Activated naive CD4-positive, alpha-beta T cell treated with anti-CD3 and anti-CD28 coated beads, Interleukin-2, amount 50 U/mL, for 24 hours (primary cell): ENCODE data around the gene CACNA2D2.
A peak's percentile ranks its signal among the peaks of the same experiment; 100 is the strongest.

Experiments
- H3K27ac Mint-ChIP-seq: one replicate; pipeline ENCODE4 v1.8.0; 2021; ENCODE audit warnings: mild to moderate bottlenecking, mixed read lengths
- H3K27me3 Mint-ChIP-seq: one replicate; pipeline ENCODE4 v1.8.0; 2021; ENCODE audit warnings: mixed read lengths
- H3K36me3 Mint-ChIP-seq: one replicate; pipeline ENCODE4 v1.8.0; 2021; ENCODE audit warnings: mixed read lengths
- H3K4me1 Mint-ChIP-seq: one replicate; pipeline ENCODE4 v1.8.0; 2021; ENCODE audit warnings: mixed read lengths
- H3K4me3 Mint-ChIP-seq: one replicate; pipeline ENCODE4 v1.8.0; 2021; ENCODE audit warnings: mild to moderate bottlenecking, mixed read lengths
- H3K9me3 Mint-ChIP-seq: one replicate; pipeline ENCODE4 v1.8.0; 2021; ENCODE audit warnings: mixed read lengths

Gene CACNA2D2

GRCh38 chr3:50370594-50370993, 132.8 kb downstream of the CACNA2D2 start:
- Mint-ChIP-seq H3K9me3 (no peaks in the 10 kb centered on the region), H3K27ac (no peak overlapping the region), H3K4me3 (no peak overlapping the region), H3K4me1 (peaks cover 37% of the 10 kb centered on the region), H3K27me3 (no peaks in the 10 kb centered on the region), H3K36me3 (no peaks in the 10 kb centered on the region)

GRCh38 chr3:50369012-50369670, 134.3 kb downstream of the CACNA2D2 start:
- H3K4me3 Mint-ChIP-seq, result no peak overlapping the region
- H3K27me3 Mint-ChIP-seq, result no peaks in the 10 kb centered on the region
- H3K9me3 Mint-ChIP-seq, result no peaks in the 10 kb centered on the region
- H3K4me1 Mint-ChIP-seq, result peaks cover 42% of the 10 kb centered on the region
- H3K27ac Mint-ChIP-seq, result no peak overlapping the region
- no peaks in the 10 kb centered on the region for H3K36me3 Mint-ChIP-seq

- Mint-ChIP-seq H3K4me3 (peak overlapping the region; percentile 86), H3K27me3 (no peaks in the 10 kb centered on the region), H3K4me1 (peaks cover 30% of the 10 kb centered on the region), H3K9me3 (no peaks in the 10 kb centered on the region), H3K27ac (peak overlapping the region; percentile 59), H3K36me3 (no peaks in the 10 kb centered on the region)
Measured at GRCh38 chr3:50365842-50366220, 137.6 kb downstream of the CACNA2D2 start.

- H3K36me3 Mint-ChIP-seq, result no peaks in the 10 kb centered on the region
- H3K4me1 Mint-ChIP-seq, result peaks cover 30% of the 10 kb centered on the region
- H3K9me3 Mint-ChIP-seq, result no peaks in the 10 kb centered on the region
- H3K4me3 Mint-ChIP-seq, result peak overlapping the region; percentile 86
- H3K27me3 Mint-ChIP-seq, result no peaks in the 10 kb centered on the region
- H3K27ac Mint-ChIP-seq, result peak overlapping the region; percentile 59
Measured at GRCh38 chr3:50365080-50365841, 138.2 kb downstream of the CACNA2D2 start.

- peaks cover 35% of the 10 kb centered on the region for H3K4me1 Mint-ChIP-seq
- no peak overlapping the region for H3K27ac Mint-ChIP-seq
- H3K36me3 Mint-ChIP-seq, result no peaks in the 10 kb centered on the region
- peak overlapping the region; percentile 86 for H3K4me3 Mint-ChIP-seq
- no peaks in the 10 kb centered on the region for H3K27me3 Mint-ChIP-seq
- H3K9me3 Mint-ChIP-seq, result no peaks in the 10 kb centered on the region
Measured at GRCh38 chr3:50364573-50365079, 138.8 kb downstream of the CACNA2D2 start.

GRCh38 chr3:50359760-50360110, 143.7 kb downstream of the CACNA2D2 start:
- Mint-ChIP-seq H3K9me3 (no peaks in the 10 kb centered on the region), H3K27me3 (no peaks in the 10 kb centered on the region), H3K4me1 (peaks cover 36% of the 10 kb centered on the region), H3K4me3 (peak overlapping the region; percentile 98), H3K36me3 (peaks cover 5% of the 10 kb centered on the region), H3K27ac (peak overlapping the region; percentile 98)

GRCh38 chr3:50358911-50359759, 144.3 kb downstream of the CACNA2D2 start, which contains the start of gene TMEM115:
TMEM115 (minus strand) TSS chr3:50359521; CDS start chr3:50359063, 458 bp downstream.
- Mint-ChIP-seq H3K4me1 (peaks cover 40% of the 10 kb centered on the region), H3K36me3 (peaks cover 7% of the 10 kb centered on the region), H3K9me3 (no peaks in the 10 kb centered on the region), H3K4me3 (peak within 1 kb of the TSS; percentile 98), H3K27me3 (no peaks in the 10 kb centered on the region), H3K27ac (peak within 1 kb of the TSS; percentile 98)

- Mint-ChIP-seq H3K4me1 (peaks cover 41% of the 10 kb centered on the region), H3K9me3 (no peaks in the 10 kb centered on the region), H3K4me3 (peak overlapping the region; percentile 93), H3K27me3 (no peaks in the 10 kb centered on the region), H3K36me3 (peaks cover 8% of the 10 kb centered on the region), H3K27ac (peak overlapping the region; percentile 92)
Measured at GRCh38 chr3:50358355-50358910, 145.0 kb downstream of the CACNA2D2 start.

GRCh38 chr3:50357481-50357880, 146.0 kb downstream of the CACNA2D2 start:
- Mint-ChIP-seq H3K4me1 (peaks cover 41% of the 10 kb centered on the region), H3K36me3 (peaks cover 8% of the 10 kb centered on the region), H3K27me3 (no peaks in the 10 kb centered on the region), H3K9me3 (no peaks in the 10 kb centered on the region), H3K4me3 (peak overlapping the region; percentile 93), H3K27ac (peak overlapping the region; percentile 87)

- Mint-ChIP-seq H3K4me3 (peak overlapping the region; percentile 93), H3K36me3 (peaks cover 8% of the 10 kb centered on the region), H3K9me3 (no peaks in the 10 kb centered on the region), H3K27me3 (no peaks in the 10 kb centered on the region), H3K4me1 (peaks cover 47% of the 10 kb centered on the region), H3K27ac (no peak overlapping the region)
Measured at GRCh38 chr3:50356553-50356952, 146.9 kb downstream of the CACNA2D2 start.

GRCh38 chr3:50355829-50356552, 147.4 kb downstream of the CACNA2D2 start:
- H3K36me3 Mint-ChIP-seq, result peaks cover 8% of the 10 kb centered on the region

GRCh38 chr3:50354850-50355249, 148.6 kb downstream of the CACNA2D2 start:
- Mint-ChIP-seq H3K9me3 (no peaks in the 10 kb centered on the region), H3K27ac (no peak overlapping the region), H3K27me3 (no peaks in the 10 kb centered on the region), H3K4me1 (peaks cover 58% of the 10 kb centered on the region), H3K4me3 (no peak overlapping the region), H3K36me3 (peaks cover 8% of the 10 kb centered on the region)

More at GRCh38 chr3:50355829-50356552, 147.4 kb downstream of the CACNA2D2 start:
- peak overlapping the region; percentile 93 for H3K4me3 Mint-ChIP-seq
- H3K27me3 Mint-ChIP-seq, result no peaks in the 10 kb centered on the region
- peaks cover 52% of the 10 kb centered on the region for H3K4me1 Mint-ChIP-seq
- H3K9me3 Mint-ChIP-seq, result no peaks in the 10 kb centered on the region
- H3K27ac Mint-ChIP-seq, result peak overlapping the region; percentile 55

GRCh38 chr3:50354186-50354764, 149.2 kb downstream of the CACNA2D2 start:
- Mint-ChIP-seq H3K36me3 (peaks cover 7% of the 10 kb centered on the region), H3K9me3 (no peaks in the 10 kb centered on the region), H3K4me3 (no peak overlapping the region), H3K27me3 (no peaks in the 10 kb centered on the region), H3K27ac (peak overlapping the region; percentile 17), H3K4me1 (peaks cover 58% of the 10 kb centered on the region)

GRCh38 chr3:50353245-50354004, 150.0 kb downstream of the CACNA2D2 start:
- Mint-ChIP-seq H3K4me3 (no peak overlapping the region), H3K27ac (no peak overlapping the region), H3K9me3 (no peaks in the 10 kb centered on the region), H3K27me3 (no peaks in the 10 kb centered on the region), H3K4me1 (peaks cover 62% of the 10 kb centered on the region), H3K36me3 (peaks cover 6% of the 10 kb centered on the region)
